Large intestine (tissue), 12 donors: ENCODE results near the gene ZNF230. TPM values are rescaled to one million over a fixed set of nuclear protein-coding genes. Genes with fewer than 3 reads are reported as not detected.

ENCODE experiments used
- DNase-seq, 2 donors: peaks; one replicate each; pipeline versions ENCODE4 v3.0.0 to v3.0.0-alpha.2; 2013
- H3K27ac ChIP-seq: one replicate; pipeline ENCODE4 v1.5.1; 2013; ENCODE audit warnings: low read length
- H3K27me3 ChIP-seq: 2 replicates; pipeline ENCODE4 v1.6.1; 2013; ENCODE audit warnings: low read length; ENCODE audit not compliant: control insufficient read depth, insufficient read depth
- H3K36me3 ChIP-seq: 2 replicates; pipeline ENCODE4 v1.6.1; 2013; ENCODE audit warnings: low read length; ENCODE audit not compliant: control insufficient read depth, insufficient read depth
- H3K4me1 ChIP-seq: one replicate; pipeline ENCODE4 v1.6.1; 2013; ENCODE audit warnings: low read length; ENCODE audit not compliant: control insufficient read depth, insufficient read depth
- H3K4me3 ChIP-seq: one replicate; pipeline ENCODE4 v1.5.1; 2013; ENCODE audit warnings: low read length
- H3K9me3 ChIP-seq: one replicate; pipeline ENCODE4 v1.6.1; 2013; ENCODE audit warnings: mild to moderate bottlenecking, low read depth, low read length, moderate library complexity; ENCODE audit not compliant: control insufficient read depth
- WGBS: methylation state at CpG from one replicate; pipeline ENCODE4 v1.1.5; 2013; ENCODE audit warnings: low lambda C conversion rate; ENCODE audit not compliant: insufficient coverage; 5-methylcytosine and 5-hydroxymethylcytosine counted together
- long read RNA-seq, 11 donors: transcript quantifications; one replicate each; lab custom pipeline, GENCODE V29; 2026
- polyA plus RNA-seq: library from polyadenylated mRNA; unstranded; fragments of 120-200 nt; gene quantifications from one replicate; pipeline ENCODE4 v1.2.1, GENCODE V29; 2013

ZNF230 gene
- 5.7 TPM for polyA plus RNA-seq
- long read RNA-seq, donor 1, full-length matches to known transcripts, result 2 of 2 reads
- long read RNA-seq, donor 1, partial matches to known transcripts, result 0 of 2 reads
- long read RNA-seq, donor 1, other reads (novel, unspliced or antisense), result 0 of 2 reads
- long read RNA-seq, donor 2, full-length matches to known transcripts, result 4 of 4 reads
- long read RNA-seq, donor 2, partial matches to known transcripts, result 0 of 4 reads
- long read RNA-seq, donor 2, other reads (novel, unspliced or antisense), result 0 of 4 reads
- long read RNA-seq, donor 3, full-length matches to known transcripts, result 4 of 4 reads
- long read RNA-seq, donor 3, partial matches to known transcripts, result 0 of 4 reads
- long read RNA-seq, donor 3, other reads (novel, unspliced or antisense), result 0 of 4 reads
- long read RNA-seq, donor 4, result 0 reads
- long read RNA-seq, donor 5, partial matches to known transcripts, result 0 of 2 reads
- long read RNA-seq, donor 5, other reads (novel, unspliced or antisense), result 0 of 2 reads
- long read RNA-seq, donor 6, result 0 reads
- long read RNA-seq, donor 7, full-length matches to known transcripts, result 2 of 2 reads
- long read RNA-seq, donor 7, partial matches to known transcripts, result 0 of 2 reads
- long read RNA-seq, donor 7, other reads (novel, unspliced or antisense), result 0 of 2 reads
- long read RNA-seq, donor 8, full-length matches to known transcripts, result 2 of 2 reads
- long read RNA-seq, donor 8, partial matches to known transcripts, result 0 of 2 reads
- long read RNA-seq, donor 8, other reads (novel, unspliced or antisense), result 0 of 2 reads
- long read RNA-seq, donor 9, full-length matches to known transcripts, result 4 of 4 reads
- long read RNA-seq, donor 9, partial matches to known transcripts, result 0 of 4 reads
- long read RNA-seq, donor 9, other reads (novel, unspliced or antisense), result 0 of 4 reads
- long read RNA-seq, donor 10, full-length matches to known transcripts, result 4 of 4 reads
- long read RNA-seq, donor 10, partial matches to known transcripts, result 0 of 4 reads
- long read RNA-seq, donor 10, other reads (novel, unspliced or antisense), result 0 of 4 reads
- long read RNA-seq, donor 11, full-length matches to known transcripts, result 5 of 5 reads
- long read RNA-seq, donor 11, partial matches to known transcripts, result 0 of 5 reads
- long read RNA-seq, donor 11, other reads (novel, unspliced or antisense), result 0 of 5 reads

DNA sequence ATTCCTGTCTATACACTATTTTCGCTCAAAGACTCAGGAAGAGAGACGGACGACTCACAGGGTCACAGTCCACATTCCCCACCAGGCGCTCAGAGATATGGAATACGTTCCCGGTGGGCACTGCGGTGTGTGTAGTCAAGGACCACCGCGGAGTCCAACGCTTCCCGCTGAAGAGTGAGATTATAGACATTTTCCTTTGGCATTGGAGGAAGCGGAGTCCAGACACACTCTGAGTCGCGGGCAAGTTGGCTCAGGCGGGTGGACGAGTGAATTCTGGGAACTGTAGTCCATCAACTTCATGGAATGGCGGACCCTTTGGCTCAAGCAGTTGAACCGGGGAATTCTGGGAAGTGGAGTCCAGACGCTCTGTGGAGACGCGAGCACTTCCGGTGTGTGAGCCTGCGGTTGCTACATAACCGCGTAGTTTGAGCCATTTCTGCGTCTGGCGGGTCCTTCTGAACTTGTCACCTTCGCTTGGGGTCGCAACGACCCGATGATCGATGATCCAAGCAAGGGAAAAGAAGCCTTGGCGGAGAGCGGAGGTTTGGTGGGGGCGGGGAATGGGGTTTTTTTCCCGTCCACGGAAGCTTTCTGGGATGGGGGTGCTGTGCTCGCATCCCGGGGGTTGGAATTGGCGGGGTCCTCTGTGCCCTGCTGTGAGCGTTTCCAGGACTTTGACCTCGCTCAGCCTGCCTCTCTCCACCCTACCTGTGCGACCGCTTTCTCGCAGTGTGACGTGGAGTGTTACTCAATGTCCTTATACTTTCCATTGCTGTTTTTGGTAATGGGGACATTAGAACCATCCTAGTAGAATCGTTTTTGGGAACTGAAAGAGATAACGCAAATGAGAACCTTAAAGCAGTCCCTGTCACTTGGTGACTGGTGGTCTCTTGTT is at the start of gene ZNF230:
Gene ZNF230, plus strand, starts transcription at position 392 of the 895 bp plus-strand sequence. CDS start 4,122 bp downstream, outside the sequence.
- Histone ChIP-seq H3K4me3 (peak within 1 kb of the TSS; percentile 81), H3K27me3 (no peaks in the 10 kb centered on the region), H3K9me3 (no peaks in the 10 kb centered on the region), H3K36me3 (peaks cover 7% of the 10 kb centered on the region), H3K27ac (peak within 1 kb of the TSS; percentile 78), H3K4me1 (peaks cover 3% of the 10 kb centered on the region)
- no CpG with 5 or more reads among the region's 48 CpGs for WGBS
- peak; percentile 97 to 98 for DNase-seq

DNA sequence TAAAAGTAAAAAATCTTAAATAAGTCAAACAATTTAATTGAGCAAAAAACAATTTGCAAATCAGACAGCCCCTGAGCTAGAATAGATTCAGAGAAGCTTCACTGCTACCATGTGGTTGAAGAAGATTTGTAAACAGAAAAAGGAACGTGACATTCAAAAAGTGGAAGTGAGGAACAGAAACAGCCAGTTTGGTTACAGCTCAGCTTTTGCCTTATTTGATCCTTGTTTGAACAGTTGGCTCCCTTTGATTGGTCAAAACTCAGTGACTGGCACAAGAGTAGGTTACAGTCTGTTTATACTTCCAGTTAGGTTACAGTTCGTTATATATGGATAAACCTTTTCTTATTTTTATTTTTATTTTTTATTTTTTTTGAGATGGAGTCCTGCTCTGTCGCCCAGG is 45.9 kb upstream of the ZNF230 start:
- H3K27ac ChIP-seq, result no peak overlapping the region
- WGBS, result 100% methylated on average over 2 of the region's 3 CpGs
- H3K36me3 ChIP-seq, result peaks cover 9% of the 10 kb centered on the region
- H3K4me1 ChIP-seq, result no peaks in the 10 kb centered on the region
- no peak for DNase-seq
- no peak overlapping the region for H3K4me3 ChIP-seq
- H3K27me3 ChIP-seq, result no peaks in the 10 kb centered on the region
- H3K9me3 ChIP-seq, result peaks cover 14% of the 10 kb centered on the region

DNA sequence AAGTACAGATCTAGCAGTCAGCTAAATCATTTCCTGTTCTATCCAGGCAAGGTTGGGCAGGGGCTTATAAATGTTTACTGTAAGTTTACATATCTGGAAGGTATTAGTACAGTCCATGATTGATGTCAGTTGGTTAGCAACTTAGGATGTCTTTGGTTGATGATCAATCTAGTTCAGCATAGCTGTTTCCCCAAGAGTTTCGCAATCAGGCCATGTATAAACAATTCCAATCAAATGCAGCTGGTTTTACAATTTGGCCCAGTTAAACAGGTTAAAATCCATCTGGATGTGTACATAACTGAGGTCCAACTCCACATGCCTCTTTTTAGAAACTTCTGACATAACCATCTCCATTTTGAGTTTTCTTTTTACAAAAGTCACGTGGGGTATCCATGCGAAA is 44.9 kb upstream of the ZNF230 start:
- Histone ChIP-seq H3K4me1 (no peaks in the 10 kb centered on the region), H3K27ac (no peak overlapping the region), H3K27me3 (no peaks in the 10 kb centered on the region), H3K9me3 (peaks cover 15% of the 10 kb centered on the region), H3K4me3 (no peak overlapping the region), H3K36me3 (peaks cover 9% of the 10 kb centered on the region)
- WGBS, result no CpG with 5 or more reads among the region's 3 CpGs
- no peak for DNase-seq

DNA sequence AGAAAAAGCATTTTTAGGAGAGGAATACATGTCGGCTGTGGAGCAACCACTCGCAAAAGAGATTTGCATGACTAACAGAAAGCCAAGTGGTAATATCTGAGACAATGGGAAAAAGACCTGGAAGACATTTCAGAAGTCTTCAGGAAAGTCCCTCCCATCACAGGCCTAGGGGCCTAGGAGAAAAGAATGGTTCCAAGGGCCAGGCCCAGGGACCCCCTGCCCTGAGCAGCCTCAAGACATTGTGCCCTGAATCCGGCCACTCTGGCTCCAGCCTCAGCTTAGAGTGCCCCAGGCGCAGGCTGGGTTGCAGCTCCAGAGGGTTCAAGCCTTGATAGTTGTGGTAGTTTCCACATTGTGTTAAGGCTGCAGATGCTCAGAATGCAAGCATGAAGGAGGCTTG is 42.3 kb upstream of the ZNF230 start:
- 100% methylated on average over 1 of the region's 4 CpGs for whole genome bisulfite sequencing
- no peak for DNase-seq
- H3K9me3 ChIP-seq, result peaks cover 29% of the 10 kb centered on the region
- H3K4me1 ChIP-seq, result no peaks in the 10 kb centered on the region
- H3K27ac ChIP-seq, result no peak overlapping the region
- peaks cover 12% of the 10 kb centered on the region for H3K36me3 ChIP-seq
- H3K4me3 ChIP-seq, result no peak overlapping the region
- no peaks in the 10 kb centered on the region for H3K27me3 ChIP-seq

DNA sequence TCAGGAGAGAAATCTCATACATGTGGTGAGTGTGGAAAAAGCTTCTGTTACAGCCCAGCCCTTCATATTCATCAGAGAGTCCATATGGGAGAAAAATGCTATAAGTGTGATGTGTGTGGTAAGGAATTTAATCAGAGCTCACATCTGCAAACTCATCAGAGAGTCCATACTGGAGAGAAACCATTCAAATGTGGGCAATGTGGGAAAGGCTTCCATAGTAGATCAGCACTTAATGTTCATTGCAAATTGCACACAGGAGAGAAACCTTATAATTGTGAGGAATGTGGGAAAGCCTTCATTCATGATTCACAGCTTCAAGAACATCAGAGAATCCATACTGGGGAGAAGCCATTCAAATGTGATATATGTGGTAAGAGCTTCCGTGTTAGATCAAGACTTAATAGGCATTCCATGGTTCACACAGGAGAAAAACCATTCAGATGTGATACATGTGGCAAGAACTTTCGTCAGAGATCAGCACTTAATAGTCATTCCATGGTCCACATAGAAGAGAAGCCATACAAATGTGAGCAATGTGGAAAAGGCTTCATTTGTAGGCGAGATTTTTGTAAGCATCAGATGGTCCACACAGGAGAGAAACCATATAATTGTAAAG is 36.6 kb upstream of the ZNF230 start:
- Histone ChIP-seq H3K36me3 (peaks cover 48% of the 10 kb centered on the region), H3K9me3 (peaks cover 53% of the 10 kb centered on the region), H3K4me1 (no peaks in the 10 kb centered on the region), H3K4me3 (no peak overlapping the region), H3K27ac (no peak overlapping the region), H3K27me3 (no peaks in the 10 kb centered on the region)
- WGBS, result no CpG with 5 or more reads among the region's 3 CpGs
- no peak for DNase-seq

DNA sequence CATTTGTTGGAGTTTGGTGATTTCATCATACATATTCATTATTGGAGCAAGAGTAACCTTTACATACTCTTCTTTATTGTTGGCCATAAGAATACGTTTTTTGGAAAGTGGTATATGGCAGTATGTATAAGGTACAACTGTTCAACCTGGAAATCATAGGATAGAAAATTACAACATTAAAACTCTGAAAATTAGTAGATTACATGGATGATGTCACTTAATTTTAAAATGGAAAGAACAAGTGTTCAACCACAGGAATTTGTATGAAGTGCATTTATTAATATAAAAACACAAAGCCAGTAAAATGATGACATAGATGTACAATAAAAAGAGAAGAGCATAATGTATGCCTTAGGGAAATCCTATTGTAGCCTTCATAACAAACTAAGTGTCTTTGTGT is 26.0 kb upstream of the ZNF230 start:
- no peak overlapping the region for H3K4me3 ChIP-seq
- H3K9me3 ChIP-seq, result peaks cover 22% of the 10 kb centered on the region
- H3K4me1 ChIP-seq, result no peaks in the 10 kb centered on the region
- H3K27me3 ChIP-seq, result no peaks in the 10 kb centered on the region
- WGBS, result 83% methylated on average over 1 of the region's 1 CpG
- no peak overlapping the region for H3K27ac ChIP-seq
- no peak for DNase-seq
- H3K36me3 ChIP-seq, result no peaks in the 10 kb centered on the region

DNA sequence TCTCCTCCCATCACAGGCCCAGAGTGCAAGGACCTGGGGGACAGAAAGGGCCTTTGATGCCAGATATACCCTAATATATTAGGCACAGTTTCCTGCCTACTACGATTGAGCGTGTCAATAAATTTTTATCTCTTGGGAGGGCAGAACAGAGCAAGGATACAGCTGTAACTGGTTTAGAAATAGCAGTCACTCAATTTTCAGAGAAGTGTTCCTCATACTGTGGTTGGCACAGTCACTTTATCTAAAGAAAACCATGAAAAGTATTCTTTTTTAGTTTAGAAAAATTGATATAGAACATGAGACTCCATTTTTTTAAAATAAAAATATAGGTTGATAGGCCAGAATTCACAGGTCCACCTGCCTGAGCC is 19.2 kb upstream of the ZNF230 start:
- peaks cover 3% of the 10 kb centered on the region for H3K9me3 ChIP-seq
- peak overlapping the region; percentile 65 for H3K4me3 ChIP-seq
- DNase-seq, result no peak
- no peaks in the 10 kb centered on the region for H3K4me1 ChIP-seq
- no peak overlapping the region for H3K27ac ChIP-seq
- no peaks in the 10 kb centered on the region for H3K27me3 ChIP-seq
- WGBS, result no CpG with 5 or more reads among the region's 2 CpGs
- H3K36me3 ChIP-seq, result peaks cover 6% of the 10 kb centered on the region

DNA sequence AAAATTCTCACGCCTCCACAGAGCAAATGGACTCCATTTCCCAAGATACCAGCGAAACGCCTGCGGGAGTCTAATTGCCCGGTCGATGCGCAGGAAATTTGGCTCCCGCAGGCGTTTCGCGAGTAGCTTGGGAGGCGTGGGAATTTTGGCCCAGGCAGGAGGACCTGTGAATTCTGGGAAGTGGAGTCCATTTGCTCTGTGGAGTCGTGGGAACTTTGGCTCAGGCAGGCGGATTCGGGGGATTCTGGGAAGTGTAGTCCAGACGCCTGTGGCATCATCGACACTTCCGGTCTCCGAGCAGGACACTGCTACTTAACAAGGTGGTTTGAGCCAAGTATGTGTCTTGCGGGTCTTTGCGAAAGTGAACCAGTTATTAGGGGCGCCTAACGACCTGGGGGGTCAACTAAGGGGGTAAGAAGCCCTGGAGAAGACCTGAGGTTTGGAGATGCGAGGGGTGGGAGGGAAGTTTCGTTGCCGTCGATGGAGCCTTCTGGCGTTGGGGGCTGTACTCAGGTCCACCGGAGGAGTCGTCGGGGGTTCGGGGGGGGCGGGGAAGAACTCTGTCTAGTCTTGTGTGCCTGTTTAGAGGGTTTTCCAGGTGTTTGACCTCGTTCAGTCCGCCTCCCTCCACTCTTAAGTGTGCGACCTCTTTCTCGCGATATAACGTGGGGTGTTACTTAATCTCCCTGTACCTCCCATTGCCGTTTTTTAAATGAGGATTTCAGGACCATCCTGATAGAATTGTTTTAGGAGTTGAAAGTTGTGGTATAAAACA is 18.7 kb upstream of the ZNF230 start, which contains the start of gene ZNF155:
Gene ZNF155, plus strand, starts transcription at position 277 of the 775 bp plus-strand sequence. CDS start 4,356 bp downstream, outside the sequence.
- Histone ChIP-seq H3K27ac (peak within 1 kb of the TSS; percentile 20), H3K9me3 (peaks cover 3% of the 10 kb centered on the region), H3K4me1 (no peaks in the 10 kb centered on the region), H3K36me3 (peaks cover 11% of the 10 kb centered on the region), H3K4me3 (peak within 1 kb of the TSS; percentile 65), H3K27me3 (no peaks in the 10 kb centered on the region)
- DNase-seq, result peak; percentile 91 to 94
- no CpG with 5 or more reads among the region's 40 CpGs for WGBS

DNA sequence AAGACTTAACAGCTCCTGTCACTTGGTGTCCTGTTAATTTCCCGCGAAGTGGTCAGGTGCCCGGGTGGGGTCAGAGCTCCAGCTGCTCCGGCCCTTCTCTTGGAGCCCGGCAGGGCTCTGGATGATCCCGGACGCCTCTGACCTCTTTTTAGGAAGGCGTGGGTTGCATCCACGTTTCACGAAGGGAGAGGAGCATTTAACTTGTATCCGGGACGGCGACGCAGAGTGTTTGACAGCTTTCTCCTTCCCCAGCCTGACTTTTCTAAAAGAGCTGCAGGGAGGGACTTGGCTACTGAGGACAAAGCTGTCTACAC is 18.1 kb upstream of the ZNF230 start:
- DNase-seq, result no peak
- Histone ChIP-seq H3K4me3 (peak overlapping the region; percentile 65), H3K9me3 (peaks cover 3% of the 10 kb centered on the region), H3K27me3 (no peaks in the 10 kb centered on the region), H3K4me1 (no peaks in the 10 kb centered on the region), H3K27ac (no peak overlapping the region), H3K36me3 (peaks cover 16% of the 10 kb centered on the region)
- WGBS, result no CpG with 5 or more reads among the region's 14 CpGs
